HUDEP-2 (cell line): ENCODE data around the gene SEC11C.

Experiments
- DNase-seq, 76 experiments: peaks; one replicate each; lab custom pipeline; 2025; ENCODE audit not compliant: unreplicated experiment in 76 of 76; lab: John Stamatoyannopoulos, UW

Gene SEC11C

DNA sequence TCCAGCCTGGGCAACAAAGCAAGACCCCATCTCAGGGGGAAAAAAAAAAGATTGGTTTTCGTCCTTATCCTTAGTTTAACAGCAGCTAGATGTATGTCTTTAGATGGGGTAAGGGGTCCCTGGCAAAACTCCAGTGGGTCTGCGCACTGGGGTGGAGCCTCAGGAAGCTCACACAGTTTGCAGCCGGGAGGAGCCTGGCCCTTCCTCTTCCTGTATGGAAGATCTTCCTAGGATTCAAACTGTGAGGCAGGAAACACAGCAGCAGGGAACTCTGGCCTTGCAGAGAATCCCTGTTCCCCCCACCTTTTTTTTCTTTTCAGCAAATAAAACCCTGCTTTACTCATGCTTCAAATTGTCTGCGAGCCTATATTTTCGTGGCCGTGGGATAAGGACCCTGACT lies 67.8 kb downstream of the SEC11C start:
- no peak for DNase-seq
